Panc1 (cell line): ENCODE data around the gene C13orf42. TPM values are rescaled to one million over a fixed set of nuclear protein-coding genes. Genes with fewer than 3 reads are reported as not detected.

Experiments used
- ATAC-seq: fragments of 200-7000 bp; cut with Tn5 transposase; 2 replicates; pipeline ENCODE4 v1.9.1; 2020; ENCODE audit warnings: mild to moderate bottlenecking, moderate library complexity
- BruUV-seq: library from RNA; stranded (reverse); fragments of 400-500 nt; replicated peaks from 2 replicates; lab custom pipeline; 2021; lab: Mats Ljungman, UMichigan
- CTCF ChIA-PET: fragments of 300-600 bp; sonication (Branson Sonifier 250); formaldehyde crosslinking; loops from one replicate; lab custom pipeline; 2022; ENCODE audit warnings: antibody characterized with exemption; lab: Charles Lee
- POLR2A ChIA-PET: fragments of 300-600 bp; sonication (Branson Sonifier 250); formaldehyde crosslinking; loops from one replicate; lab custom pipeline; 2022; ENCODE audit warnings: antibody characterized with exemption; lab: Charles Lee
- DNase-seq: peaks from one replicate; pipeline ENCODE4 v3.0.0-alpha.2; 2010; ENCODE audit warnings: low read depth, low spot score
- H3K27ac ChIP-seq: 2 replicates; pipeline ENCODE4 v1.5.1; 2011; ENCODE audit warnings: mild to moderate bottlenecking, low read length, inconsistent platforms
- H3K27me3 ChIP-seq: fragments of 200-500 bp; sonication (Bioruptor generic); 2 replicates; pipeline ENCODE4 v1.6.0; 2014; ENCODE audit warnings: low read length, inconsistent platforms; ENCODE audit not compliant: control insufficient read depth, insufficient read depth
- H3K36me3 ChIP-seq: fragments of 200-500 bp; sonication (Bioruptor generic); 2 replicates; pipeline ENCODE4 v1.5.1; 2014; ENCODE audit warnings: inconsistent platforms, mild to moderate bottlenecking, low read length, moderate library complexity; ENCODE audit not compliant: control insufficient read depth, insufficient read depth
- H3K4me1 ChIP-seq: 2 replicates; pipeline ENCODE4 v1.5.1; 2011; ENCODE audit warnings: inconsistent platforms, mild to moderate bottlenecking, low read length, moderate library complexity; ENCODE audit not compliant: control insufficient read depth, insufficient read depth
- H3K4me3 ChIP-seq, 2 experiments: 2 replicates each; pipeline ENCODE4 v1.5.1; 2011 to 2012; ENCODE audit warnings: low read depth in 2 of 2, low read length in 2 of 2, mild to moderate bottlenecking in 2 of 2, inconsistent platforms in 1 of 2, moderate library complexity in 1 of 2
- H3K9me3 ChIP-seq: fragments of 200-500 bp; sonication (Bioruptor generic); 2 replicates; pipeline ENCODE4 v1.5.1; 2014; ENCODE audit warnings: low read depth, mild to moderate bottlenecking, inconsistent platforms, low read length, moderate library complexity; ENCODE audit not compliant: control insufficient read depth, insufficient read depth
- POLR2AphosphoS5 ChIP-seq: IDR thresholded peaks from 2 replicates; pipeline ENCODE4 v1.6.1; 2012; ENCODE audit warnings: mild to moderate bottlenecking, low read depth, low read length, moderate library complexity
- SIN3A ChIP-seq: IDR thresholded peaks from 2 replicates; pipeline ENCODE4 v1.6.1; 2012; ENCODE audit warnings: low read depth, mild to moderate bottlenecking, low read length, moderate library complexity, borderline replicate concordance; ENCODE audit not compliant: insufficient read depth
- TCF7L2 ChIP-seq: IDR thresholded peaks from 2 replicates; pipeline ENCODE4 v1.6.1; 2011; ENCODE audit warnings: mild to moderate bottlenecking, low read depth, low read length, inconsistent platforms
- in situ Hi-C: cut with HindIII; loops from 2 replicates; pipeline ENCODE4 v1.10.0; 2016; ENCODE audit warnings: low sequenced_read_pairs, low pct_unique_long_range_greater_than_20kb
- intact Hi-C: fragments of 100-400 bp; cut with micrococcal nuclease; formaldehyde crosslinking; loops from one replicate; pipeline ENCODE4 v1.10.0; 2022; ENCODE audit not compliant: unreplicated experiment
- total RNA-seq: library from RNA; stranded (reverse); gene quantifications from one replicate; pipeline ENCODE4 v1.2.1, GENCODE V29; 2021; ENCODE audit not compliant: unreplicated experiment
- TF ChIP-seq, protein P1 (sequence below): fragments of 450-650 bp; IDR thresholded peaks from 2 replicates; pipeline ENCODE4 v1.5.1; 2017; ENCODE audit warnings: mild to moderate bottlenecking
- TF ChIP-seq, protein P2 (sequence below), 2 experiments: IDR thresholded peaks; 2 replicates each; pipeline ENCODE4 v1.6.1; 2011 to 2012; ENCODE audit warnings: low read depth in 2 of 2, control low read depth in 1 of 2, low read length in 1 of 2, mild to moderate bottlenecking in 1 of 2, moderate library complexity in 1 of 2; ENCODE audit not compliant: insufficient read depth in 1 of 2

C13orf42 gene
- total RNA-seq, 1 experiment from 2014 or later, result not detected

DNA sequence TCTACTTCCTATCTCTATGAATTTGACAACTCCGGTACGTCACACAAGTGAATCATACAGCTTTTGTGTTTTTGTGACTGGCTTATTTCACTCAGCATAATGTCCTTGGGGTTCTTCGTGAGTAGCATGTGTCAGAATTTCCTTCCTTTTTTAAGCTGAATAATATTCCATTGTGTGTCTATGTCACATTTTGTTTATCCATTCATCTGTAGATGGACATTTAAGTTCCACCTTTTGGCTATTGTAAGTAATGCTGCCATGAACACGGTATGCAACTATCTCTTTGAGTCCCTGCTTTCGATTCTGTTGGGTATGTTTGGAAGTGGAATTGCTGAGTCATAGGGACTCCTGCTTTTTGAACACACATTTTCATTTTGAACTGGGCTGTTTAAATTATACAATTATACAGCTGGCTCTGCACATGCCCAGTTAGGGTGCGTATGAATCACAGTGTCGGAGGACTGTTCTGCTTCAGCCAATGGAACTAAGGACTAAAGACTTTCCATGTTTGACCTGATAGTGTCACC is 43.0 kb upstream of the C13orf42 start:
- ChIA-PET POLR2A (interaction anchor here (0.7 kb wide), 1 partner anchor 1217 kb away, joined by 18 read pairs; no protein-coding TSS in a partner anchor), CTCF (no interaction called here)
- ATAC-seq, result no peak
- H3K27ac ChIP-seq, result no peak overlapping the region
- H3K4me3 ChIP-seq, result no peak overlapping the region
- TF ChIP-seq SIN3A (no peak), POLR2AphosphoS5 (no peak), TCF7L2 (no peak)
- TF ChIP-seq, protein P1, sequence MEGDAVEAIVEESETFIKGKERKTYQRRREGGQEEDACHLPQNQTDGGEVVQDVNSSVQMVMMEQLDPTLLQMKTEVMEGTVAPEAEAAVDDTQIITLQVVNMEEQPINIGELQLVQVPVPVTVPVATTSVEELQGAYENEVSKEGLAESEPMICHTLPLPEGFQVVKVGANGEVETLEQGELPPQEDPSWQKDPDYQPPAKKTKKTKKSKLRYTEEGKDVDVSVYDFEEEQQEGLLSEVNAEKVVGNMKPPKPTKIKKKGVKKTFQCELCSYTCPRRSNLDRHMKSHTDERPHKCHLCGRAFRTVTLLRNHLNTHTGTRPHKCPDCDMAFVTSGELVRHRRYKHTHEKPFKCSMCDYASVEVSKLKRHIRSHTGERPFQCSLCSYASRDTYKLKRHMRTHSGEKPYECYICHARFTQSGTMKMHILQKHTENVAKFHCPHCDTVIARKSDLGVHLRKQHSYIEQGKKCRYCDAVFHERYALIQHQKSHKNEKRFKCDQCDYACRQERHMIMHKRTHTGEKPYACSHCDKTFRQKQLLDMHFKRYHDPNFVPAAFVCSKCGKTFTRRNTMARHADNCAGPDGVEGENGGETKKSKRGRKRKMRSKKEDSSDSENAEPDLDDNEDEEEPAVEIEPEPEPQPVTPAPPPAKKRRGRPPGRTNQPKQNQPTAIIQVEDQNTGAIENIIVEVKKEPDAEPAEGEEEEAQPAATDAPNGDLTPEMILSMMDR, result no peak
- TF ChIP-seq, protein P2, sequence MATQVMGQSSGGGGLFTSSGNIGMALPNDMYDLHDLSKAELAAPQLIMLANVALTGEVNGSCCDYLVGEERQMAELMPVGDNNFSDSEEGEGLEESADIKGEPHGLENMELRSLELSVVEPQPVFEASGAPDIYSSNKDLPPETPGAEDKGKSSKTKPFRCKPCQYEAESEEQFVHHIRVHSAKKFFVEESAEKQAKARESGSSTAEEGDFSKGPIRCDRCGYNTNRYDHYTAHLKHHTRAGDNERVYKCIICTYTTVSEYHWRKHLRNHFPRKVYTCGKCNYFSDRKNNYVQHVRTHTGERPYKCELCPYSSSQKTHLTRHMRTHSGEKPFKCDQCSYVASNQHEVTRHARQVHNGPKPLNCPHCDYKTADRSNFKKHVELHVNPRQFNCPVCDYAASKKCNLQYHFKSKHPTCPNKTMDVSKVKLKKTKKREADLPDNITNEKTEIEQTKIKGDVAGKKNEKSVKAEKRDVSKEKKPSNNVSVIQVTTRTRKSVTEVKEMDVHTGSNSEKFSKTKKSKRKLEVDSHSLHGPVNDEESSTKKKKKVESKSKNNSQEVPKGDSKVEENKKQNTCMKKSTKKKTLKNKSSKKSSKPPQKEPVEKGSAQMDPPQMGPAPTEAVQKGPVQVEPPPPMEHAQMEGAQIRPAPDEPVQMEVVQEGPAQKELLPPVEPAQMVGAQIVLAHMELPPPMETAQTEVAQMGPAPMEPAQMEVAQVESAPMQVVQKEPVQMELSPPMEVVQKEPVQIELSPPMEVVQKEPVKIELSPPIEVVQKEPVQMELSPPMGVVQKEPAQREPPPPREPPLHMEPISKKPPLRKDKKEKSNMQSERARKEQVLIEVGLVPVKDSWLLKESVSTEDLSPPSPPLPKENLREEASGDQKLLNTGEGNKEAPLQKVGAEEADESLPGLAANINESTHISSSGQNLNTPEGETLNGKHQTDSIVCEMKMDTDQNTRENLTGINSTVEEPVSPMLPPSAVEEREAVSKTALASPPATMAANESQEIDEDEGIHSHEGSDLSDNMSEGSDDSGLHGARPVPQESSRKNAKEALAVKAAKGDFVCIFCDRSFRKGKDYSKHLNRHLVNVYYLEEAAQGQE (IDR thresholded peaks at IDR 0.05; ENCODE audit: insufficient read depth in 1 of 2, low read depth in 2 of 2, low read length in 1 of 2), result no peak
- peaks cover 10% of the 10 kb centered on the region; the same call in 1 of the 2 replicates for H3K27me3 ChIP-seq
- no peak for DNase-seq
- no peaks in the 10 kb centered on the region for H3K36me3 ChIP-seq
- BruUV-seq, result no TSS peak
- no peaks in the 10 kb centered on the region for H3K4me1 ChIP-seq
- intact Hi-C loops, result no loop called here
- H3K9me3 ChIP-seq, result no peaks in the 10 kb centered on the region
- in situ Hi-C loops, result no loop called here

DNA sequence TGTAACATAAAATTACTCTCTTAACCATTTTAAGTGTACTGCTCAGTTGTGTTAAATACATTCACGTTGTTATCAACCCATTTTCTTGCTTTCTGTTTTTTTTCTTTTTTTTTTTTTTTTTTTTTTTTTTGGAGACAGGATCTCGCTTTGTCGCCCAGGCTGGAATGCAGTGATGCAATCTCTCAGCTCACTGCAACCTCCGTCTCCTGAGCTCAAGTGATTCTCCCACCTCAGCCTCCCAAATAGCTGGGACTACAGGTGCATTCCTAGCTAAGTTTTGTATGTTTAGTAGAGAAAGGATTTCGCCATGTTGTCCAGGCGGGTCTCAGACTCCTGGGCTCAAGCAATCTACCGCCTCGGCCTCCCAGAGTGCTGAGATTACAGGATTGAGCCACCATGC is 42.5 kb upstream of the C13orf42 start:
- Histone ChIP-seq H3K36me3 (no peaks in the 10 kb centered on the region), H3K27me3 (peaks cover 10% of the 10 kb centered on the region; the same call in 1 of the 2 replicates), H3K27ac (no peak overlapping the region), H3K9me3 (no peaks in the 10 kb centered on the region), H3K4me1 (no peaks in the 10 kb centered on the region), H3K4me3 (no peak overlapping the region)
- no peak for ATAC-seq
- ChIA-PET POLR2A (interaction anchor here (0.7 kb wide), 1 partner anchor 1217 kb away, joined by 18 read pairs; no protein-coding TSS in a partner anchor), CTCF (no interaction called here)
- no TSS peak for BruUV-seq
- in situ Hi-C loops, result no loop called here
- no peak for DNase-seq
- intact Hi-C loops, result no loop called here
- no peak for TF ChIP-seq SIN3A
- TF ChIP-seq, protein P1, result no peak
- TF ChIP-seq POLR2AphosphoS5, result no peak
- TF ChIP-seq TCF7L2, result no peak
- TF ChIP-seq, protein P2 (IDR thresholded peaks at IDR 0.05; ENCODE audit: insufficient read depth in 1 of 2, low read depth in 2 of 2, low read length in 1 of 2), result no peak
